Spleen (tissue), 11 donors: Measurements from ENCODE around the gene SYNGAP1. TPM values are rescaled to one million over a fixed set of nuclear protein-coding genes. Genes with fewer than 3 reads are reported as not detected.

Experiments used
- DNase-seq: peaks from one replicate; pipeline ENCODE4 v3.0.0-alpha.2; 2020
- H3K27ac ChIP-seq, 8 donors: fragments of 200-600 bp; sonication (generic) in 7 of 8; 1 replicate in 4 of 8; 2 replicates in 4 of 8; pipeline versions ENCODE4 v1.5.0 to v1.8.0; 2016 to 2021; ENCODE audit warnings: inconsistent platforms in 4 of 8, mild to moderate bottlenecking in 4 of 8, moderate library complexity in 1 of 8
- H3K27me3 ChIP-seq, 7 donors: fragments of 200-600 bp; sonication (generic) in 6 of 7; replicated peaks in 1 of 7; 1 replicate in 4 of 7; 2 replicates in 3 of 7; pipeline versions ENCODE4 v1.5.0 to v1.8.0; 2016 to 2021; ENCODE audit warnings: inconsistent platforms in 3 of 7, mild to moderate bottlenecking in 1 of 7
- H3K36me3 ChIP-seq, 6 donors: fragments of 200-600 bp; sonication (generic) in 5 of 6; 1 replicate in 4 of 6; 2 replicates in 2 of 6; pipeline versions ENCODE4 v1.5.0 to v1.8.0; 2016 to 2021; ENCODE audit warnings: inconsistent platforms in 2 of 6
- H3K4me1 ChIP-seq, 6 donors: fragments of 200-600 bp; sonication (generic) in 5 of 6; 1 replicate in 3 of 6; 2 replicates in 3 of 6; pipeline versions ENCODE4 v1.5.0 to v1.8.0; 2016 to 2021; ENCODE audit warnings: inconsistent platforms in 3 of 6
- H3K4me3 ChIP-seq, 8 donors: fragments of 200-600 bp; sonication (generic) in 7 of 8; 1 replicate in 4 of 8; 2 replicates in 4 of 8; pipeline versions ENCODE4 v1.5.0 to v1.8.0; 2016 to 2021; ENCODE audit warnings: inconsistent platforms in 4 of 8, mild to moderate bottlenecking in 4 of 8, moderate library complexity in 2 of 8
- H3K9me3 ChIP-seq, 8 donors: fragments of 200-600 bp; sonication (generic) in 7 of 8; 1 replicate in 4 of 8; 2 replicates in 4 of 8; pipeline versions ENCODE4 v1.5.0 to v1.8.0; 2016 to 2021; ENCODE audit warnings: inconsistent platforms in 4 of 8
- POLR2A ChIP-seq, 3 donors: fragments of 450-650 bp; IDR thresholded peaks; one replicate each; pipeline ENCODE4 v1.5.1; 2017; ENCODE audit warnings: antibody characterized with exemption in 3 of 3, mild to moderate bottlenecking in 1 of 3
- POLR2AphosphoS5 ChIP-seq, 3 donors: sonication (generic); formaldehyde crosslinking; IDR thresholded peaks; one replicate each; pipeline ENCODE4 v1.5.1; 2017; ENCODE audit warnings: antibody characterized with exemption in 3 of 3
- WGBS, 5 donors: extraction: QIAGEN DNeasy Blood & Tissue Kit in 3 of 5; methylation state at CpG; one replicate each; pipeline versions ENCODE4 v1.1.5 to v1.1.7; 2013 to 2018; 5-methylcytosine and 5-hydroxymethylcytosine counted together
- intact Hi-C: fragments of 100-400 bp; cut with DNase I; formaldehyde crosslinking; loops from one replicate; pipeline ENCODE4 v1.15.0; 2023; ENCODE audit warnings: low total_unique reads
- polyA plus RNA-seq, 3 donors: library from polyadenylated mRNA; stranded (reverse); fragments of 200-250 nt; gene quantifications; one replicate each; pipeline ENCODE4 v1.2.1, GENCODE V29; 2013
- total RNA-seq, 7 donors: library from RNA; depleted of rRNA in 3 of 7; stranded (reverse); fragments of >200 nt in 3 of 7; fragmentation: NEBNext Ultra II Directional in 4 of 7; extraction: Animal tissue kit (Norgen Biotek cat#: 25700) in 4 of 7; gene quantifications; one replicate each; pipeline versions ENCODE4 v1.1.0 to v1.2.1, GENCODE V29; 2016 to 2021
- TF ChIP-seq, protein P1 (sequence below), 11 experiments: fragments of 200-600 bp in 7 of 11; fragments of 450-650 bp in 4 of 11; sonication (generic) in 4 of 11; IDR thresholded peaks in 8 of 11; conservative IDR thresholded peaks in 3 of 11; 1 replicate in 7 of 11; 2 replicates in 4 of 11; pipeline versions ENCODE4 v1.4.0 to v1.8.0; 2016 to 2021; ENCODE audit warnings: antibody characterized with exemption in 11 of 11, inconsistent platforms in 4 of 11, mild to moderate bottlenecking in 1 of 11
- donor health status: healthy with polysubstance abuse.
- donor health status: DM: no; HTN: no; CAD: no; lungs with moderate emphysema.
- donor health status: DM: no; HTN: no; CAD: no.
- donor health status: Bipolar disorder and iron deficiency.
- donor health status: healthy.
- donor health status: DM: no; HTN: no; CAD: no.
- donor health status: DM: yes; HTN: yes; CAD: no.

The SYNGAP1 gene
- total and polyA plus RNA-seq, 10 donors, result 3.6 to 30.8 (median 23.9) TPM

DNA sequence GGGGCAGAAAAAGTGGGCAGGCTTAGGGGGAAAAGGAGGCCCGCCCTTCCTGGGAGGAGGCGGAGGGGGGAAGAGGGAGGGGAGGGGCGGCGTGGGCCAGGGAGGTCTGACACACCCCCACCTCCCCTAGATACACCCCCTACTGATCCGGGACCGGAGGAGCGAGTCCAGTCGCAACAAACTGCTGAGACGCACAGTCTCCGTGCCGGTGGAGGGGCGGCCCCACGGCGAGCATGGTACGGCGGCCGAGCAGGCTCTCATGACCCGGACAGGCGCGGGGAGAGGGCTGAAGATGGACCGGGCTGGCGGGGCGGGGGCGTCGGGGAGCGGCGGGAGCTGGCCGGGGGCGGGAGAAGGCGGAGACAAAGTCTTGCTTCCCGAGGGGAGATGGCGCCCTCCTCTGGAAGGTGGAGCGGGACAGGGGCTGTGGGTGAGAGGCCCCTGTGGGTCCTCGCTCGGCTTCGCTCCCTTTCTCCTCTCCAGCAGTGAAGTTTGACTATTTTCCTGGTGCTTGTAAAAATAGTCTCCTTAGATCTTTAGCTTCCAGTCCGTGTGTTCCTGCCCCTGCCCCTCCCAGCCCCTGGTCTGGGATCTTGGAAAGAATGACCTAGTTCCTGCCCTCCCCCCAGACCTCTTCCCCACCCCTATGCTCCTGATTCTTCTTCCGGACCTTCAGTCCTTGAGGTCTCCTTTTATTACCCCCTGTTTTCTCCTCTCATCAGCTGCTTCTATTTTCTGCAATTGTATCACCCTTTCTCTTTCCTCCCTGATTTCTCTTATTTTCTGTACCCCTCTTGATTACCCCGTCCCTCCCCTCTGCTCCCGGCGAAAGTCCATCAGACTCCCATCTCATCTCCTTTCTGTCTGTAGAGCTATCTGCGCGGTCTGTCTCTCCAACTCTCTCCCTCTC lies 6.1 kb downstream of the SYNGAP1 start:
- TF ChIP-seq POLR2AphosphoS5 (IDR thresholded peaks at IDR 0.05) (peak; percentile 89 to 91 (median 90)), POLR2A (IDR thresholded peaks at IDR 0.05) (peak in 2 of 3 donors; percentile 19 to 21)
- TF ChIP-seq, protein P1, sequence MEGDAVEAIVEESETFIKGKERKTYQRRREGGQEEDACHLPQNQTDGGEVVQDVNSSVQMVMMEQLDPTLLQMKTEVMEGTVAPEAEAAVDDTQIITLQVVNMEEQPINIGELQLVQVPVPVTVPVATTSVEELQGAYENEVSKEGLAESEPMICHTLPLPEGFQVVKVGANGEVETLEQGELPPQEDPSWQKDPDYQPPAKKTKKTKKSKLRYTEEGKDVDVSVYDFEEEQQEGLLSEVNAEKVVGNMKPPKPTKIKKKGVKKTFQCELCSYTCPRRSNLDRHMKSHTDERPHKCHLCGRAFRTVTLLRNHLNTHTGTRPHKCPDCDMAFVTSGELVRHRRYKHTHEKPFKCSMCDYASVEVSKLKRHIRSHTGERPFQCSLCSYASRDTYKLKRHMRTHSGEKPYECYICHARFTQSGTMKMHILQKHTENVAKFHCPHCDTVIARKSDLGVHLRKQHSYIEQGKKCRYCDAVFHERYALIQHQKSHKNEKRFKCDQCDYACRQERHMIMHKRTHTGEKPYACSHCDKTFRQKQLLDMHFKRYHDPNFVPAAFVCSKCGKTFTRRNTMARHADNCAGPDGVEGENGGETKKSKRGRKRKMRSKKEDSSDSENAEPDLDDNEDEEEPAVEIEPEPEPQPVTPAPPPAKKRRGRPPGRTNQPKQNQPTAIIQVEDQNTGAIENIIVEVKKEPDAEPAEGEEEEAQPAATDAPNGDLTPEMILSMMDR (IDR thresholded peaks at IDR 0.05 in 8 of 11, conservative IDR thresholded peaks at IDR 0.05 in 3 of 11), result peak; percentile 7 to 76 (median 51)
- H3K36me3 ChIP-seq, result no peaks in the 10 kb centered on the region
- peaks cover 24 to 64% (median 56%) of the 10 kb centered on the region in 6 donors for H3K4me1 ChIP-seq
- peak overlapping the region; percentile 49 to 87 (median 59) for H3K4me3 ChIP-seq
- intact Hi-C loops, result no loop called here
- peak; percentile 95 for DNase-seq
- WGBS, 5 donors, result 1 to 3% (median 1%) methylated on average over 27 to 43 of the region's 43 CpGs
- no peaks in the 10 kb centered on the region for H3K9me3 ChIP-seq
- H3K27me3 ChIP-seq, result no peaks in the 10 kb centered on the region
- H3K27ac ChIP-seq, result peak overlapping the region; percentile 73 to 96 (median 90)

DNA sequence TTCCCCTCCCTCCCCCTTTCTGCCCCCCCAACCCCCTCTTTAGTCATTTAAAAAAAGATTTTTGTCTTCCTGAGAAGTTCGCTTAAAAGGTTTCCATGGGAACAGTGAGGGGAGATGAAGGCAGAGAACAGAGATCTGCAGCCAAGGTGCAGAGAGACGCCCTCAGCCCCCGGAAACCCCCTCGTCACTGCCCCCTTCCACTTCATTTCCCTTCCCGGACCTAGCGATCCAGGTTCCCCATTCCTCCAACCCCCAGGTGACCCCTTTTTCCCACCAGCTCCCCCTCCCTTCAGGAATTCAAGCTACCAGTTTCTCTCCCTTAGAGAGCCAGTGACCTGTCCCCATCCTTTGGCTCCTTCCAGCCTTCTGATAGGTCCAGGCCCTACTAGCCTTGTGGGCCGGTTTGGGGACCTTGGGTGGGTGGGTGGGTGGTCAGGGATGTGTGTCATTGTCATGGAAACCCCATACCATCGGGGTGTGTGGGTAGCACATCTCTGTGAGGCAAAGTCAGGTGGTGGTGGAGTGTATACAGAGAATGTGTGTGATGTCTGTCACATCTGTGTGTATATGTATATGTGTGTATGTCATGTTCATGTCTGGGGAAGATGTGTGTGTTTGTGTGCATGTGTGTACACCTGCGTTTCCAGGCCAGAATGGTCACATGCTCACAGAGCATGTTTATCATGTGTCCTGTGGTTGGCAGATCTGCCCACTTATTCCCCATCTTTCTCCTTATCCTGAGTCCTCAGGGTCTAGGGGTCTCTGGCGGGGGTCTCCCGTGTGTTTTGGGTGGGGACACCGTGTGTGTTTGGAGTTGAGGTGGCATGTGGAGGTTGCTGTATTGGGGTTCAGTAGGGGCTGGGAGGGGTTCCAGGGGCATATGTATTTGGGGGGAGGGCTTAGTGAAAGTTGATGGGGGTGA lies 7.0 kb downstream of the SYNGAP1 start:
- Histone ChIP-seq H3K9me3 (no peaks in the 10 kb centered on the region), H3K4me3 (peak overlapping the region; percentile 49 to 87 (median 59)), H3K36me3 (no peaks in the 10 kb centered on the region), H3K27ac (peak overlapping the region; percentile 73 to 96 (median 90)), H3K27me3 (no peaks in the 10 kb centered on the region), H3K4me1 (peaks cover 33 to 73% (median 66%) of the 10 kb centered on the region in 6 donors)
- no peak for DNase-seq
- TF ChIP-seq, protein P1 (IDR thresholded peaks at IDR 0.05 in 8 of 11, conservative IDR thresholded peaks at IDR 0.05 in 3 of 11), result no peak
- TF ChIP-seq POLR2A (IDR thresholded peaks at IDR 0.05) (no peak), POLR2AphosphoS5 (IDR thresholded peaks at IDR 0.05) (no peak)
- 2 to 7% (median 5%) methylated on average over 12 of the region's 12 CpGs for WGBS, 5 donors
- intact Hi-C loops, result no loop called here

DNA sequence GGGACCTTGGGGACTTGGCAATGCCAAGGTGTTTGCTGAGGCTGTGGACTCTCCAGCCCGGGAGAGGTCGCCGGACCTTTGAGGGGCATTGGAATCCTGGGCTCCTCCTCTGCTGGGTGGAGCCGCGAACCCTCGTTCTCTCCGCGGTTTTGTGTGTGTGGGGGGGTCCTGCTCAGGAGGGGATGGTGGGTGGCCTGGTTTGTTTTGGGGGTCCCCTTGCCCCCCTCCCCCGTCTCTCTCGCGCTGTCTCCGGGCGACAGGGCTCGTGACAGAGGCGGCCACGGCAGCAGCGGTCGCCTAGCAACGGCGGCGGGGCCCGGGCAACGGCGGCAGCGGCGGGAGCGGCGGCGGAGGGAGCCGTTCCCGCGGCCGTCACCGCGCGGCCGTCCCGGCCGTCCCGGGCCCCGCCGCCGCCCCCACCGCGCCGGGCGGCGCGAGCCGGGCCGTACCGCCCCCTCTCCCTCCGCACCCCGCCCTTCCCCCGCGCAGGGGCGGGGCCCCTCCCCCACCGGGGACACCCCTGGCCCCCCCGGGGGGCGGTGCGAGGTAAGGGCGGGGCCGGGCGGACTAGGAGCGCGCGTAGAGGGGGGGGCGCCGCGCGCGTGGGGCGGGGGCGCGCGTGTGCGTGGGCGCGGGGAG lies 7.8 kb downstream of the SYNGAP1 start:
- Histone ChIP-seq H3K27ac (peak overlapping the region; percentile 65 to 96 (median 90)), H3K27me3 (no peaks in the 10 kb centered on the region), H3K4me3 (peak overlapping the region; percentile 40 to 87 (median 52)), H3K36me3 (no peaks in the 10 kb centered on the region), H3K4me1 (peaks cover 34 to 82% (median 74%) of the 10 kb centered on the region in 6 donors), H3K9me3 (no peaks in the 10 kb centered on the region)
- TF ChIP-seq POLR2A (IDR thresholded peaks at IDR 0.05) (no peak), POLR2AphosphoS5 (IDR thresholded peaks at IDR 0.05) (no peak)
- TF ChIP-seq, protein P1 (IDR thresholded peaks at IDR 0.05 in 8 of 11, conservative IDR thresholded peaks at IDR 0.05 in 3 of 11), result no peak
- DNase-seq, result peak; percentile 93
- 0 to 1% (median 1%) methylated on average over 8 to 78 of the region's 79 CpGs for WGBS, 5 donors
- intact Hi-C loops, result no loop called here
